H1 (cell line): Measurements from ENCODE around the gene EPHA4. TPM values are rescaled to one million over a fixed set of nuclear protein-coding genes. Genes with fewer than 3 reads are reported as not detected.

ENCODE experiments used
- CTCF ChIA-PET: fragments of 300-600 bp; sonication (Branson Sonifier 250); formaldehyde crosslinking; loops from one replicate; lab custom pipeline; 2021; ENCODE audit not compliant: partially characterized antibody; lab: Charles Lee
- POLR2A ChIA-PET: fragments of 300-600 bp; sonication (Branson Sonifier 250); formaldehyde crosslinking; loops from one replicate; lab custom pipeline; 2021; ENCODE audit warnings: inconsistent platforms; ENCODE audit not compliant: partially characterized antibody; lab: Charles Lee
- DNase-seq, 2 experiments: peaks; one replicate each; pipeline versions ENCODE4 v3.0.0 to v3.0.0-alpha.2; 2010 to 2022; ENCODE audit warnings: low spot score in 2 of 2, low read depth in 1 of 2, mixed read lengths in 1 of 2
- FAIRE-seq: peaks from 2 replicates; lab custom pipeline; 2011; peaks lifted over from hg19 to GRCh38; lab: Jason Lieb, UNC
- H2AFZ ChIP-seq: 2 replicates; pipeline ENCODE4 v1.8.1; 2012; ENCODE audit warnings: low read length, inconsistent platforms
- H2AK5ac ChIP-seq: 2 replicates; pipeline ENCODE4 v1.6.1; 2013; ENCODE audit warnings: low read depth, low read length
- H2BK120ac ChIP-seq: replicated peaks from 2 replicates; pipeline ENCODE3; 2013; ENCODE audit warnings: low read depth, low read length, inconsistent platforms
- H2BK12ac ChIP-seq: 2 replicates; pipeline ENCODE4 v1.6.1; 2013; ENCODE audit warnings: low read depth, low read length
- H2BK15ac ChIP-seq: 2 replicates; pipeline ENCODE4 v1.6.1; 2013; ENCODE audit warnings: low read length
- H2BK20ac ChIP-seq: 2 replicates; pipeline ENCODE4 v1.6.1; 2013; ENCODE audit warnings: low read length
- H2BK5ac ChIP-seq: 2 replicates; pipeline ENCODE4 v1.6.1; 2013; ENCODE audit warnings: low read depth, low read length
- H3K14ac ChIP-seq: 2 replicates; pipeline ENCODE4 v1.6.1; 2013; ENCODE audit warnings: inconsistent platforms; ENCODE audit not compliant: insufficient read length
- H3K18ac ChIP-seq: 2 replicates; pipeline ENCODE4 v1.6.1; 2013; ENCODE audit warnings: low read length; ENCODE audit errors: extremely low read depth
- H3K23ac ChIP-seq: 2 replicates; pipeline ENCODE4 v1.6.1; 2013; ENCODE audit warnings: inconsistent platforms; ENCODE audit not compliant: insufficient read length
- H3K23me2 ChIP-seq: 2 replicates; pipeline ENCODE4 v1.6.1; 2013; ENCODE audit warnings: low read depth, low read length
- H3K27ac ChIP-seq: 2 replicates; pipeline ENCODE4 v1.6.1; 2011; ENCODE audit warnings: low read depth, low read length, inconsistent platforms
- H3K27me3 ChIP-seq, 4 experiments: replicated peaks in 1 of 4; 1 replicate in 1 of 4; 2 replicates in 3 of 4; pipeline versions ENCODE4 v1.6.1 to v1.8.1; 2011 to 2013; ENCODE audit warnings: low read length in 3 of 4, mild to moderate bottlenecking in 3 of 4, inconsistent platforms in 2 of 4, mixed read lengths in 2 of 4, moderate library complexity in 1 of 4; ENCODE audit not compliant: control insufficient read depth in 3 of 4, insufficient read depth in 3 of 4; ENCODE audit errors: extremely low read depth in 1 of 4
- H3K36me3 ChIP-seq, 4 experiments: 2 replicates each; pipeline versions ENCODE4 v1.6.1 to v1.8.1; 2011 to 2013; ENCODE audit warnings: mild to moderate bottlenecking in 4 of 4, low read length in 3 of 4, moderate library complexity in 2 of 4, control low read depth in 1 of 4, inconsistent platforms in 1 of 4; ENCODE audit not compliant: insufficient read depth in 4 of 4, control insufficient read depth in 2 of 4
- H3K4ac ChIP-seq: replicated peaks from 2 replicates; pipeline ENCODE3; 2013; ENCODE audit warnings: low read length, low read depth, mixed read lengths, inconsistent platforms; ENCODE audit not compliant: insufficient read length
- H3K4me1 ChIP-seq, 4 experiments: replicated peaks in 1 of 4; 1 replicate in 1 of 4; 2 replicates in 3 of 4; pipeline versions ENCODE4 v1.6.1 to v1.8.1; 2011 to 2013; ENCODE audit warnings: low read length in 3 of 4, inconsistent platforms in 2 of 4, mixed read lengths in 1 of 4; ENCODE audit not compliant: insufficient read depth in 4 of 4, control insufficient read depth in 3 of 4
- H3K4me2 ChIP-seq, 2 experiments: 2 replicates each; pipeline versions ENCODE4 v1.6.1 to v1.8.1; 2011 to 2013; ENCODE audit warnings: low read depth in 2 of 2, low read length in 2 of 2, control low read depth in 1 of 2, inconsistent platforms in 1 of 2, mild to moderate bottlenecking in 1 of 2; ENCODE audit not compliant: insufficient read depth in 1 of 2
- H3K4me3 ChIP-seq, 4 experiments: fragments of 200-600, 300-600 bp in 1 of 4; sonication (generic), shearing (Covaris generic), sonication (Bioruptor Twin) in 1 of 4; 2 replicates each; pipeline versions ENCODE4 v1.5.1 to v1.8.1; 2011 to 2016; ENCODE audit warnings: low read length in 4 of 4, low read depth in 3 of 4, control low read depth in 2 of 4, inconsistent platforms in 2 of 4, mild to moderate bottlenecking in 2 of 4, mixed read lengths in 1 of 4, moderate library complexity in 1 of 4; ENCODE audit not compliant: insufficient read depth in 2 of 4; ENCODE audit errors: extremely low read depth in 1 of 4
- H3K56ac ChIP-seq: replicated peaks from 2 replicates; pipeline ENCODE3; 2013; ENCODE audit warnings: low read depth, mild to moderate bottlenecking, mixed read lengths, low read length, inconsistent platforms; ENCODE audit not compliant: insufficient read length
- H3K79me1 ChIP-seq: 2 replicates; pipeline ENCODE4 v1.6.1; 2013; ENCODE audit warnings: low read depth, low read length, control low read depth
- H3K79me2 ChIP-seq, 2 experiments: 2 replicates each; pipeline versions ENCODE4 v1.6.1 to v1.8.1; 2012 to 2013; ENCODE audit warnings: low read length in 2 of 2, mild to moderate bottlenecking in 2 of 2, inconsistent platforms in 1 of 2; ENCODE audit not compliant: insufficient read depth in 2 of 2, control insufficient read depth in 1 of 2
- H3K9ac ChIP-seq, 4 experiments: replicated peaks in 1 of 4; 1 replicate in 1 of 4; 2 replicates in 3 of 4; pipeline versions ENCODE4 v1.6.1 to v1.8.1; 2011 to 2013; ENCODE audit warnings: low read depth in 3 of 4, low read length in 3 of 4, control low read depth in 2 of 4, mild to moderate bottlenecking in 2 of 4, moderate library complexity in 2 of 4, inconsistent platforms in 1 of 4; ENCODE audit errors: extremely low read depth in 1 of 4
- H3K9me3 ChIP-seq, 2 experiments: 2 replicates each; pipeline versions ENCODE4 v1.6.1 to v1.8.1; 2012 to 2013; ENCODE audit warnings: mild to moderate bottlenecking in 2 of 2, moderate library complexity in 2 of 2, control low read depth in 1 of 2, inconsistent platforms in 1 of 2, low read depth in 1 of 2, low read length in 1 of 2, mixed read lengths in 1 of 2; ENCODE audit not compliant: insufficient read depth in 2 of 2
- H4K20me1 ChIP-seq, 2 experiments: replicated peaks in 1 of 2; 2 replicates each; pipeline versions ENCODE3 to v1.8.1; 2011 to 2013; ENCODE audit warnings: inconsistent platforms in 2 of 2, low read length in 2 of 2, mild to moderate bottlenecking in 1 of 2; ENCODE audit not compliant: insufficient read depth in 2 of 2, control insufficient read depth in 1 of 2
- H4K5ac ChIP-seq: 2 replicates; pipeline ENCODE4 v1.6.1; 2013; ENCODE audit warnings: low read length, low read depth, mixed read lengths, inconsistent platforms; ENCODE audit not compliant: insufficient read length
- H4K8ac ChIP-seq: 2 replicates; pipeline ENCODE4 v1.8.0; 2013; ENCODE audit warnings: mild to moderate bottlenecking, moderate library complexity, low read length, inconsistent platforms; ENCODE audit not compliant: insufficient read depth; ENCODE audit errors: extremely low read depth
- H4K91ac ChIP-seq: replicated peaks from 2 replicates; pipeline ENCODE3; 2013; ENCODE audit warnings: low read length, mixed read lengths, inconsistent platforms; ENCODE audit not compliant: insufficient read length
- WGBS, 2 experiments: shearing (Covaris generic) in 1 of 2; methylation state at CpG; one replicate each; pipeline versions ENCODE4 v1.1.6 to v1.1.7; 2013 to 2015; ENCODE audit warnings: low lambda C conversion rate in 2 of 2, mixed read lengths in 2 of 2, inconsistent platforms in 1 of 2, low coverage in 1 of 2, missing lambda C conversion rate in 1 of 2; ENCODE audit not compliant: insufficient replicate concordance in 2 of 2, insufficient coverage in 1 of 2, insufficient read length in 1 of 2; ENCODE audit errors: extremely low coverage in 1 of 2, missing lambda C conversion rate in 1 of 2; 5-methylcytosine and 5-hydroxymethylcytosine counted together
- polyA plus RNA-seq, 7 experiments: library from polyadenylated mRNA; depleted of rRNA in 3 of 7; stranded (reverse) in 5 of 7; unstranded in 2 of 7; fragments of >200 nt in 5 of 7; fragments of 200-250 nt in 2 of 7; gene quantifications; 1 replicate in 5 of 7; 2 replicates in 1 of 7; 4 replicates in 1 of 7; pipeline versions ENCODE4 v1.2.1 to v1.2.3, GENCODE V29; 2011 to 2013; ENCODE audit warnings: missing spikeins in 2 of 7, mixed read lengths in 2 of 7
- total RNA-seq: library from RNA; stranded (reverse); fragmentation: NEBNext Ultra II Directional; extraction: Animal tissue kit (Norgen Biotek cat#: 25700); gene quantifications from 2 replicates; pipeline ENCODE4 v1.2.1, GENCODE V29; 2021

Gene EPHA4
- total and polyA plus RNA-seq, 2 of the 8 experiments (the other 6 are each of a cell fraction or from before 2014, with no cell fraction given), result 4.3 to 5.7 TPM

DNA sequence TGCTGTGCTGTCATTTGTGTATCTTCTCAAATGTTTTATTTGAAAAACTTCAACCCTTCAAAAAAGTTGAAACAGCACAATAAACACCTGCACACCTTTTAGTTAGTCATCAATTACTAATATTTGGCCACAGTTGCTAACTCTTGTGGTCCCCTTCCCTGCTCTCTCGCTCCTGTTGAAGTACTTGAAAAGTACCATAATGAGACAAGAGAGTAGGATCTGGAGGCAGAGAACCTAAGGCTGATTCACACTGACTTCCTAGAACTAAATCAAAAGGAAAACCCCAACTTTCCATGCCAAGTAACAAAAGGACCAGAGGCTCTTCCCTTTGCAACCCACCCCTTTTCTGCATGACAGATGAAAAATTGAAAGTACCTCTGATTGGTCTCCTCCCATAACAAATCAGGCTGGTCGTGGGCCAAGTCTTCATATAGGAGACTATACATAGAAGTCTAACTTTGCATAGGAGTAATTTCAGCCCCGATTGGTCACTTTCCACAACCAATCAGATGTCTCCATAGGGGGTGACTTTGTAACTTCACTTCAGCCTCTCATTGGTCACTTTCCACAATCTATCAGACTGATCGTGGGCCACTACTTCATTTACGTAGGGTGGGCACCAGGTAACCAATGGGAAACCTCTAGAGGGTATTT is 179.7 kb downstream of the EPHA4 start:
- Histone ChIP-seq H3K23me2 (no peaks in the 10 kb centered on the region), H3K4ac (no peak overlapping the region), H2BK120ac (no peak overlapping the region), H3K14ac (no peak overlapping the region), H3K27me3 (no peaks in the 10 kb centered on the region), H2BK20ac (no peak overlapping the region), H2BK5ac (no peak overlapping the region), H2BK15ac (no peak overlapping the region), H4K5ac (no peak overlapping the region), H3K9ac (no peak overlapping the region), H3K4me2 (no peak overlapping the region), H3K56ac (no peak overlapping the region), H3K79me1 (no peaks in the 10 kb centered on the region), H2AFZ (no peak overlapping the region), H2AK5ac (no peak overlapping the region), H3K79me2 (no peaks in the 10 kb centered on the region), H3K23ac (no peak overlapping the region), H3K4me1 (no peaks in the 10 kb centered on the region; a peak in 1 of 7 replicates), H4K20me1 (no peaks in the 10 kb centered on the region), H3K27ac (no peak overlapping the region), H3K9me3 (no peaks in the 10 kb centered on the region), H4K91ac (no peak overlapping the region), H2BK12ac (no peak overlapping the region), H3K18ac (no peak overlapping the region), H3K4me3 (no peak overlapping the region), H4K8ac (no peak overlapping the region), H3K36me3 (no peaks in the 10 kb centered on the region)
- FAIRE-seq, result no peak
- CTCF ChIA-PET, result no interaction called here
- WGBS, 2 experiments, result 92% methylated on average over 5 of the region's 5 CpGs; no CpG with 5 or more reads in 1 of the 2 experiments
- DNase-seq, result no peak
- POLR2A ChIA-PET, result no interaction called here
